Liver (tissue), 3 donors: ENCODE measurements around the gene SYNPR.

Experiments used
- FOXA1 ChIP-seq: IDR thresholded peaks from 2 replicates; pipeline ENCODE4 v1.6.1; 2016; ENCODE audit warnings: antibody characterized with exemption
- GABPA ChIP-seq, 2 donors: IDR thresholded peaks in 1 of 2; conservative IDR thresholded peaks in 1 of 2; 2 replicates each; pipeline ENCODE4 v1.6.1; 2016; ENCODE audit warnings: antibody characterized with exemption in 2 of 2, mild to moderate bottlenecking in 1 of 2, moderate library complexity in 1 of 2
- JUND ChIP-seq, 2 donors: IDR thresholded peaks; 2 replicates each; pipeline ENCODE4 v1.6.1; 2016; ENCODE audit warnings: antibody characterized with exemption in 2 of 2
- RAD21 ChIP-seq, 2 donors: IDR thresholded peaks; 2 replicates each; pipeline ENCODE4 v1.6.1; 2016; ENCODE audit warnings: antibody characterized with exemption in 2 of 2, mild to moderate bottlenecking in 2 of 2
- TAF1 ChIP-seq: conservative IDR thresholded peaks from 2 replicates; pipeline ENCODE4 v1.6.1; 2016; ENCODE audit warnings: antibody characterized with exemption, mild to moderate bottlenecking
- ZBTB33 ChIP-seq: IDR thresholded peaks from 2 replicates; pipeline ENCODE4 v1.6.1; 2016; ENCODE audit warnings: antibody characterized with exemption
- TF ChIP-seq, protein P1 (sequence below): fragments of 150-350 bp; IDR thresholded peaks from 2 replicates; pipeline ENCODE4 v1.5.1; 2017; ENCODE audit warnings: improper control_type of control experiment, low read depth, low read length; ENCODE audit not compliant: missing input control
- TF ChIP-seq, protein P2 (sequence below): IDR thresholded peaks from 2 replicates; pipeline ENCODE4 v1.6.1; 2016; ENCODE audit warnings: antibody characterized with exemption
- donor health status: healthy.
- donor health status: healthy.

DNA sequence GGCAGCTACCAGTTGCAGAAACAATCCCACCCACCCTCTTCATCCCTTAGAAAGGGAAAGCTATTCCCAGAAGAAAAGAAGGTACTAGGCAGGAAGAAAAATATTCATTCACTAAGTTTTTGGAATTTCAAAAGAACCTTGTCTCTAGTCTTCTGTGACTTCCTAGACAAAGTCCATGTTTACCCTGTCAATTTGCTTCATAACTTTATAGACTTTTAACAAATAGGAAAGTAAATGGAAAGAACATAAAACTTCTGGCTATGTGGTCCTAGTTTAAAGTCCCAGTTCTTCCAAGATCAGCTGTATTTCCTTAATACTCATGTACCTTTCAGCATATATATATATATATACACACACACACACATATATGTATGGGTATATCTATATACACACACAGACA lies 230.7 kb downstream of the SYNPR start:
- TF ChIP-seq, protein P1, sequence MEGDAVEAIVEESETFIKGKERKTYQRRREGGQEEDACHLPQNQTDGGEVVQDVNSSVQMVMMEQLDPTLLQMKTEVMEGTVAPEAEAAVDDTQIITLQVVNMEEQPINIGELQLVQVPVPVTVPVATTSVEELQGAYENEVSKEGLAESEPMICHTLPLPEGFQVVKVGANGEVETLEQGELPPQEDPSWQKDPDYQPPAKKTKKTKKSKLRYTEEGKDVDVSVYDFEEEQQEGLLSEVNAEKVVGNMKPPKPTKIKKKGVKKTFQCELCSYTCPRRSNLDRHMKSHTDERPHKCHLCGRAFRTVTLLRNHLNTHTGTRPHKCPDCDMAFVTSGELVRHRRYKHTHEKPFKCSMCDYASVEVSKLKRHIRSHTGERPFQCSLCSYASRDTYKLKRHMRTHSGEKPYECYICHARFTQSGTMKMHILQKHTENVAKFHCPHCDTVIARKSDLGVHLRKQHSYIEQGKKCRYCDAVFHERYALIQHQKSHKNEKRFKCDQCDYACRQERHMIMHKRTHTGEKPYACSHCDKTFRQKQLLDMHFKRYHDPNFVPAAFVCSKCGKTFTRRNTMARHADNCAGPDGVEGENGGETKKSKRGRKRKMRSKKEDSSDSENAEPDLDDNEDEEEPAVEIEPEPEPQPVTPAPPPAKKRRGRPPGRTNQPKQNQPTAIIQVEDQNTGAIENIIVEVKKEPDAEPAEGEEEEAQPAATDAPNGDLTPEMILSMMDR, result no peak
- no peak for TF ChIP-seq TAF1
- no peak for TF ChIP-seq JUND (IDR thresholded peaks at IDR 0.05)
- TF ChIP-seq RAD21 (IDR thresholded peaks at IDR 0.05), result no peak
- TF ChIP-seq ZBTB33, result no peak
- TF ChIP-seq, protein P2, sequence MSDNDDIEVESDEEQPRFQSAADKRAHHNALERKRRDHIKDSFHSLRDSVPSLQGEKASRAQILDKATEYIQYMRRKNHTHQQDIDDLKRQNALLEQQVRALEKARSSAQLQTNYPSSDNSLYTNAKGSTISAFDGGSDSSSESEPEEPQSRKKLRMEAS, result no peak
- no peak for TF ChIP-seq FOXA1
- TF ChIP-seq GABPA (IDR thresholded peaks at IDR 0.05 in 1 of 2, conservative IDR thresholded peaks at IDR 0.05 in 1 of 2), result no peak
